Measurements from ENCODE around the gene RSKR.

- TF ChIP-seq CTCF (IDR thresholded peaks at IDR 0.05) (no peak), EZH2 (IDR thresholded peaks at IDR 0.05; ENCODE audit: borderline replicate concordance, insufficient read depth, low read depth, low read length, poor library complexity, severe bottlenecking) (no peak)
Measured at GRCh38 chr17:28623696-28624095, 9.7 kb upstream of the RSKR start.

All from B cell (primary cell).